ENCODE data around the gene GART. TPM values are rescaled to one million over a fixed set of nuclear protein-coding genes. Genes with fewer than 3 reads are reported as not detected.
"Not testable (repeated sequence)": the region's sequence is repeated elsewhere in the genome, so short reads cannot be mapped to it uniquely, and the experiment has no call there.

Gene GART
- polyA plus RNA-seq, 2 of the 4 experiments (the other 2 are of a cell fraction), result 42.3 to 70.2 TPM

DNA sequence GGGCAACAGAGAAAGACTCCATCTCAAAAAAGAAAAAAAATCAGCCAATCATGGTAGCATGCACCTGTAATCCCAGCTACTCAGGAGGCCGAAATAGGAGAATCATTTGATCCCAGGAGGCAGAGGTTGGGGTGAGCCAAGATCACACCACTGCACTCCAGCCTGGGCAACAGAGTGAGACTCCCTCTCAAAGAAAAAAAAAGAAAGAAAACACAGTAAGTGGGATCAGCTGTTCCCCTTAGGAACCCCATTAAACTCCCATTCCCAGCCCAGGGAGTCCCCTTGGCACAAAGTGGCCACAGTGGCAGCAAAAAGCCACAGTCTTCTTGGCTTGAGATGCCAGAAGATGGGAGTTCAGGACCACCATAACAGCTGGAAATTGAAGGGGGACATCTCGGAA is 71.2 kb downstream of the GART start:
- ChIA-PET POLR2A (no interaction called here), CTCF (interaction anchor here (0.6 to 1.0 kb wide), 3 partner anchors 18 to 274 kb away, joined by 3 to 4 read pairs (median 4); partner anchors contain the start of gene DNAJC28)
- Histone ChIP-seq H3K4me1 (no peaks in the 10 kb centered on the region), H3K9me3 (no peaks in the 10 kb centered on the region), H3K4me2 (no peak overlapping the region), H3K4me3 (no peak overlapping the region), H3K27ac (no peak overlapping the region)
- no peak for TF ChIP-seq BHLHE40 (IDR thresholded peaks at IDR 0.05; ENCODE audit: low read depth, low read length)
- no peak for TF ChIP-seq ZNF302 (CRISPR knock-in tag; IDR thresholded peaks at IDR 0.05)
- TF ChIP-seq, protein P1, sequence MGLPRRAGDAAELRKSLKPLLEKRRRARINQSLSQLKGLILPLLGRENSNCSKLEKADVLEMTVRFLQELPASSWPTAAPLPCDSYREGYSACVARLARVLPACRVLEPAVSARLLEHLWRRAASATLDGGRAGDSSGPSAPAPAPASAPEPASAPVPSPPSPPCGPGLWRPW (IDR thresholded peaks at IDR 0.05), result no peak
- TF ChIP-seq EHF (CRISPR knock-in tag; IDR thresholded peaks at IDR 0.05), result no peak
- TF ChIP-seq HOXA7 (CRISPR knock-in tag; IDR thresholded peaks at IDR 0.05), result no peak
- TF ChIP-seq SREBF2 (IDR thresholded peaks at IDR 0.05), result no peak
- TF ChIP-seq, protein P2, sequence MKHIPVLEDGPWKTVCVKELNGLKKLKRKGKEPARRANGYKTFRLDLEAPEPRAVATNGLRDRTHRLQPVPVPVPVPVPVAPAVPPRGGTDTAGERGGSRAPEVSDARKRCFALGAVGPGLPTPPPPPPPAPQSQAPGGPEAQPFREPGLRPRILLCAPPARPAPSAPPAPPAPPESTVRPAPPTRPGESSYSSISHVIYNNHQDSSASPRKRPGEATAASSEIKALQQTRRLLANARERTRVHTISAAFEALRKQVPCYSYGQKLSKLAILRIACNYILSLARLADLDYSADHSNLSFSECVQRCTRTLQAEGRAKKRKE (CRISPR knock-in tag; IDR thresholded peaks at IDR 0.05; ENCODE audit: low read depth), result no peak
- no peak for TF ChIP-seq HEYL (CRISPR knock-in tag; IDR thresholded peaks at IDR 0.05)
- TF ChIP-seq HOXB13 (CRISPR knock-in tag; IDR thresholded peaks at IDR 0.05; ENCODE audit: low read depth), result no peak
- no peak for TF ChIP-seq CBX2 (IDR thresholded peaks at IDR 0.05; ENCODE audit: borderline replicate concordance, low read depth)
- TF ChIP-seq PHF8 (IDR thresholded peaks at IDR 0.05; ENCODE audit: borderline replicate concordance, low read depth), result no peak
- TF ChIP-seq MAFK (IDR thresholded peaks at IDR 0.05; ENCODE audit: partially characterized antibody), result no peak
- TF ChIP-seq NFE2L2 (conservative IDR thresholded peaks at IDR 0.05; ENCODE audit: low read length), result no peak
- no peak for TF ChIP-seq RFX5 (IDR thresholded peaks at IDR 0.05)
- TF ChIP-seq TFCP2L1 (CRISPR knock-in tag; IDR thresholded peaks at IDR 0.05), result no peak
- TF ChIP-seq, protein P3, sequence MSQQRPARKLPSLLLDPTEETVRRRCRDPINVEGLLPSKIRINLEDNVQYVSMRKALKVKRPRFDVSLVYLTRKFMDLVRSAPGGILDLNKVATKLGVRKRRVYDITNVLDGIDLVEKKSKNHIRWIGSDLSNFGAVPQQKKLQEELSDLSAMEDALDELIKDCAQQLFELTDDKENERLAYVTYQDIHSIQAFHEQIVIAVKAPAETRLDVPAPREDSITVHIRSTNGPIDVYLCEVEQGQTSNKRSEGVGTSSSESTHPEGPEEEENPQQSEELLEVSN (IDR thresholded peaks at IDR 0.05; ENCODE audit: borderline replicate concordance, low read depth), result no peak
- DNase-seq (ENCODE audit: low read depth in 1 of 2, low spot score in 1 of 2), result no peak
- ATAC-seq, result no peak
- 100% methylated on average over 2 of the region's 2 CpGs for WGBS (ENCODE audit: missing lambda C conversion rate)
- FAIRE-seq, result no peak

DNA sequence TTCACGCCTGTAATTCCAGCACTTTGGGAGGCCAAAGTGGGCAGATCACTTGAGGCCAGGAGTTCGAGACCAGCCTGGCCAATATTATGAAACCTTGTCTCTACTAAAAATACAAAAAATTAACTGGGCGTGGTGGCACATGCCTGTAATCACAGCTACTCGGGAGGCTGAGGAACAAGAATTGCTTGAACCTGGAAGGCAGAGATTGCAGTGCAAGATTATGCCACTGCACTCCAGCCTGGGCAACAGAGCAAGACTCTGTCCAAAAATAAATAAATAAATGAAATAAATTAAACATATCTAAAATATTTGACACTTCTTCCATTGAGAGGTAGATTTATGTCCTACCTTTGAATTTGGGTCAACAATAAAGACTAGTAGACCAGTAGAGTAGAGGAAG is 72.7 kb downstream of the GART start:
- H3K9me3 ChIP-seq; H3K4me1 ChIP-seq; H3K4me3 ChIP-seq; CTCF ChIA-PET; H3K27ac ChIP-seq; DNase-seq (ENCODE audit: low read depth in 1 of 2, low spot score in 1 of 2); ATAC-seq; H3K4me2 ChIP-seq; FAIRE-seq: not testable (repeated sequence)
- WGBS (ENCODE audit: missing lambda C conversion rate), result 83% methylated on average over 4 of the region's 4 CpGs
- POLR2A ChIA-PET, result interaction anchor here (1.2 kb wide), 1 partner anchor 10 kb away, joined by 4 read pairs; no protein-coding TSS in a partner anchor

DNA sequence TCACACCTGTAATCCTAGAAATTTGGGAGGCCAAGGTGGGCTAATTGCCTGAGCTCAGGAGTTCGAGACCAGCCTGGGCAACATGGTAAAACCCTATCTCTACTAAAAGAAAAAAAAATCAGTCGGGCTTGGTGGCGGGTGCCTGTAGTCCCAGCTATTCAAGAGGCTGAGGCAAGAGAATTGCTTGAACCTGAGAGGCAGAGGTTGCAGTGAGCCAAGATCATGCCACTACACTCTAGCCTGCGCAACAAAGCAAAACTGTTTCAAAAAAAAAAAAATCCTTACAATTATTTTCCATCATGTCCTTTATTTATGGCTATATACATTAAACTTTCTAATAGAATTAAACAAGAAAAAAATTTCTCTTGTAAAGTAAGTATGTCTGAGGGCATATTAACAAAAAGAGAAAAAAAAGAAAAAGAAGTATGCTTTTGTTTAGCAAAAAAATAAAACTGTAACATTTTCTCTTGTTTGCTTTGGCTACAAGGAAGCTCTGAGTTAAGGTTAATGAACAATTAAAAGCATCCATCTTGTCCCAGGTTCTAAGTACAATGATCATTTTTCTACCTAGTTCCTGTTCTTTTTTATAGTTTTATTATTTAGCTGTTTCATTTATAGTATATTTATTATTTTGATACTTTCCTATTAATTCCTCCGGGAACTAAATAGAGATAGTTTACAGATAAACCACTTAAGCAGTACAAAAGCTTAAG is 80.2 kb downstream of the GART start:
- no peak for DNase-seq (ENCODE audit: low read depth in 1 of 2, low spot score in 1 of 2)
- Histone ChIP-seq H3K4me1 (no peaks in the 10 kb centered on the region), H3K4me3 (no peak overlapping the region), H3K27ac (no peak overlapping the region), H3K9me3 (no peaks in the 10 kb centered on the region), H3K4me2 (no peak overlapping the region)
- ChIA-PET CTCF (interaction anchor here (1.0 kb wide), 1 partner anchor 17 kb away, joined by 3 read pairs; no protein-coding TSS in a partner anchor), POLR2A (no interaction called here)
- ATAC-seq, result no peak
- FAIRE-seq, result no peak
- no peak for TF ChIP-seq HEYL (CRISPR knock-in tag; IDR thresholded peaks at IDR 0.05)
- no peak for TF ChIP-seq ZC3H11A (IDR thresholded peaks at IDR 0.05)
- TF ChIP-seq, protein P4, sequence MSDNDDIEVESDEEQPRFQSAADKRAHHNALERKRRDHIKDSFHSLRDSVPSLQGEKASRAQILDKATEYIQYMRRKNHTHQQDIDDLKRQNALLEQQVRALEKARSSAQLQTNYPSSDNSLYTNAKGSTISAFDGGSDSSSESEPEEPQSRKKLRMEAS (IDR thresholded peaks at IDR 0.05), result no peak
- TF ChIP-seq ZFP36 (IDR thresholded peaks at IDR 0.05; ENCODE audit: borderline replicate concordance, partially characterized antibody), result no peak
- TF ChIP-seq, protein P5, sequence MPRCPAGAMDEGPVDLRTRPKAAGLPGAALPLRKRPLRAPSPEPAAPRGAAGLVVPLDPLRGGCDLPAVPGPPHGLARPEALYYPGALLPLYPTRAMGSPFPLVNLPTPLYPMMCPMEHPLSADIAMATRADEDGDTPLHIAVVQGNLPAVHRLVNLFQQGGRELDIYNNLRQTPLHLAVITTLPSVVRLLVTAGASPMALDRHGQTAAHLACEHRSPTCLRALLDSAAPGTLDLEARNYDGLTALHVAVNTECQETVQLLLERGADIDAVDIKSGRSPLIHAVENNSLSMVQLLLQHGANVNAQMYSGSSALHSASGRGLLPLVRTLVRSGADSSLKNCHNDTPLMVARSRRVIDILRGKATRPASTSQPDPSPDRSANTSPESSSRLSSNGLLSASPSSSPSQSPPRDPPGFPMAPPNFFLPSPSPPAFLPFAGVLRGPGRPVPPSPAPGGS (IDR thresholded peaks at IDR 0.05), result no peak
- WGBS (ENCODE audit: missing lambda C conversion rate), result 83% methylated on average over 5 of the region's 5 CpGs

Data from A549 (cell line).